ENCODE data around the gene CACHD1.

The CACHD1 gene

GRCh38 chr1:64693406-64693805 is 223.5 kb downstream of the CACHD1 start:
- H3K36me3 ChIP-seq (replicated peaks; ENCODE audit: low read depth, low read length) = no peaks in the 10 kb centered on the region
- no peak overlapping the region for H2AFZ ChIP-seq (ENCODE audit: low read depth, low read length)
- TF ChIP-seq EZH2phosphoT487 (IDR thresholded peaks at IDR 0.05; ENCODE audit: low read depth) (no peak), CTCF (IDR thresholded peaks at IDR 0.05; ENCODE audit: low read depth, low read length) (no peak)

GRCh38 chr1:64696879-64697278 is 226.9 kb downstream of the CACHD1 start:
- Histone ChIP-seq H3K4me1 (ENCODE audit: low read length) (no peaks in the 10 kb centered on the region), H3K9ac (ENCODE audit: low read length) (no peak overlapping the region), H3K36me3 (replicated peaks; ENCODE audit: low read depth, low read length) (no peaks in the 10 kb centered on the region), H3K4me2 (ENCODE audit: low read length) (no peak overlapping the region), H3K4me3 (ENCODE audit: low read length) (no peak overlapping the region), H3K9me3 (ENCODE audit: insufficient read depth, low read length) (no peaks in the 10 kb centered on the region), H3K27ac (ENCODE audit: low read length) (no peak overlapping the region), H2AFZ (ENCODE audit: low read depth, low read length) (no peak overlapping the region), H4K20me1 (ENCODE audit: insufficient read depth, low read length) (no peaks in the 10 kb centered on the region), H3K27me3 (ENCODE audit: low read depth, low read length) (no peaks in the 10 kb centered on the region), H3K79me2 (ENCODE audit: low read length) (no peaks in the 10 kb centered on the region)
- TF ChIP-seq EZH2phosphoT487 (IDR thresholded peaks at IDR 0.05; ENCODE audit: low read depth) = no peak
- no peak for TF ChIP-seq CTCF (IDR thresholded peaks at IDR 0.05; ENCODE audit: low read depth, low read length)

More at GRCh38 chr1:64693406-64693805, 223.5 kb downstream of the CACHD1 start:
- no peak overlapping the region for H3K4me3 ChIP-seq (ENCODE audit: low read length)
- no peaks in the 10 kb centered on the region for H4K20me1 ChIP-seq (ENCODE audit: insufficient read depth, low read length)
- H3K79me2 ChIP-seq (ENCODE audit: low read length) = no peaks in the 10 kb centered on the region
- no peaks in the 10 kb centered on the region for H3K27me3 ChIP-seq (ENCODE audit: low read depth, low read length)
- H3K4me1 ChIP-seq (ENCODE audit: low read length) = no peaks in the 10 kb centered on the region
- no peaks in the 10 kb centered on the region for H3K9me3 ChIP-seq (ENCODE audit: insufficient read depth, low read length)
- no peak overlapping the region for H3K9ac ChIP-seq (ENCODE audit: low read length)
- no peak overlapping the region for H3K4me2 ChIP-seq (ENCODE audit: low read length)
- no peak overlapping the region for H3K27ac ChIP-seq (ENCODE audit: low read length)

GRCh38 chr1:64699327-64699726 is 229.4 kb downstream of the CACHD1 start:
- Histone ChIP-seq H2AFZ (ENCODE audit: low read depth, low read length) (no peak overlapping the region), H3K4me3 (ENCODE audit: low read length) (no peak overlapping the region)
- no peak for TF ChIP-seq CTCF (IDR thresholded peaks at IDR 0.05; ENCODE audit: low read depth, low read length)
- TF ChIP-seq EZH2phosphoT487 (IDR thresholded peaks at IDR 0.05; ENCODE audit: low read depth) = no peak

GRCh38 chr1:64701071-64701470 is 231.1 kb downstream of the CACHD1 start:
- Histone ChIP-seq H4K20me1 (ENCODE audit: insufficient read depth, low read length) (no peaks in the 10 kb centered on the region), H3K4me3 (ENCODE audit: low read length) (no peak overlapping the region), H3K4me1 (ENCODE audit: low read length) (no peaks in the 10 kb centered on the region), H3K27ac (ENCODE audit: low read length) (no peak overlapping the region), H3K9me3 (ENCODE audit: insufficient read depth, low read length) (no peaks in the 10 kb centered on the region), H3K27me3 (ENCODE audit: low read depth, low read length) (no peaks in the 10 kb centered on the region), H3K4me2 (ENCODE audit: low read length) (no peak overlapping the region), H3K36me3 (replicated peaks; ENCODE audit: low read depth, low read length) (no peaks in the 10 kb centered on the region), H3K79me2 (ENCODE audit: low read length) (no peaks in the 10 kb centered on the region), H3K9ac (ENCODE audit: low read length) (no peak overlapping the region), H2AFZ (ENCODE audit: low read depth, low read length) (no peak overlapping the region)
- TF ChIP-seq CTCF (IDR thresholded peaks at IDR 0.05; ENCODE audit: low read depth, low read length) = no peak
- TF ChIP-seq EZH2phosphoT487 (IDR thresholded peaks at IDR 0.05; ENCODE audit: low read depth) = no peak

More at GRCh38 chr1:64699327-64699726, 229.4 kb downstream of the CACHD1 start:
- Histone ChIP-seq H3K36me3 (replicated peaks; ENCODE audit: low read depth, low read length) (no peaks in the 10 kb centered on the region), H3K27ac (ENCODE audit: low read length) (no peak overlapping the region), H3K4me1 (ENCODE audit: low read length) (no peaks in the 10 kb centered on the region), H3K9ac (ENCODE audit: low read length) (no peak overlapping the region), H3K79me2 (ENCODE audit: low read length) (no peaks in the 10 kb centered on the region), H3K4me2 (ENCODE audit: low read length) (no peak overlapping the region), H3K9me3 (ENCODE audit: insufficient read depth, low read length) (no peaks in the 10 kb centered on the region), H4K20me1 (ENCODE audit: insufficient read depth, low read length) (no peaks in the 10 kb centered on the region), H3K27me3 (ENCODE audit: low read depth, low read length) (no peaks in the 10 kb centered on the region)
